DLD1 (cell line): ENCODE results near the gene PRKAR1B.

Source experiments
- in situ Hi-C: cut with HindIII; loops from 2 replicates; pipeline ENCODE4 v1.10.0; 2017; ENCODE audit warnings: low sequenced_read_pairs

PRKAR1B gene

GRCh38 chr7:501526-501925 is 225.6 kb downstream of the PRKAR1B start:
- in situ Hi-C loops, result no loop called here

DNA sequence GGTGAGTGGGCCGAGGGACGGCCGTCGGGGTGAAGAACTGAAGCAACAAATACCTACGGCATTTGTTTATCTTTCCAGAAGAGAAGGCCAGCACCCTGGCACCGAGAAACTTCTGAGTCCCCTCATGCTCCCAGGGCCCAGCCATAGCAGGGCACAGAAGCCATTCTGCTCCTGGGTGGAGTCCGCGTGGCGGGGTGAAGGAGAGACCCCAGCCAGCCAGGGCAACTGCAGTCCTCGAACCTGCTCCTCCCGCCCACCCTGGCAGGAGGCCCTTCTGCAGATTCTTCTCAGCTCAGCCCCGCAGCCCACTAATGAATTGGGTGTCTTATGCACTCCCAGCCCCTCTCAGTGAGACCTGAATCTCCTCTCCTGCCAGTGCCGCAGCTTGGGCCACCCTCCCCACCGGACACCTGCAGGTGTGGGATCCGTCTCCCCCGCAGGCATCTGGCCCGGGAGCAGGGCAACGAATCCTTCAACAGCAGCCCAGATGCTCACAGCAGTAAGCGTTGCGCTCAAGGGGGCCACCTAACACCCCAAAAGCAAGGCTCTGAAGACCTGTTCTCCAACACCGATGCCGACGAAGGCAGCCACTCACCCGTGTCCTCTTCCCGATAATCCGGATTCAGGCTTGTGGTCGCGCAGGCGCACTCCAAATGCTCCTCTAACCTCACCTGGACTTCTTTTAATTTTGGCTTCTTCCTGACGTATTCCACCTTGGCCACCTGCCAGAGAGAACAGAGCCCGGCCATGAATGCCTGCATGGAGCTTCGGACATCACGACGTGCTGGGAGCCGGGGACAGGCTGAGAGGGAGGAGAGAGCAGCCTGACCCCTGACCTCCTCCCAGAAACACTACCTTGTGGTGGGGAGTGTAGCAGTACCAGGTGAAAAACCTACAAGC is 226.3 kb downstream of the PRKAR1B start:
- in situ Hi-C loops, result no loop called here

- in situ Hi-C loops, result no loop called here
Observed at GRCh38 chr7:499853-500485, 227.1 kb downstream of the PRKAR1B start.
